HG03175 (cell line): ENCODE measurements around the gene EPN3.
A peak's percentile ranks its signal among the peaks of the same experiment; 100 is the strongest.

Experiments
- ATAC-seq: cut with Tn5 transposase; IDR thresholded peaks from one replicate; pipeline ENCODE4 v1.9.1; 2021; ENCODE audit warnings: mild to moderate bottlenecking, moderate library complexity; ENCODE audit not compliant: unreplicated experiment

EPN3 gene

GRCh38 chr17:50508573-50509460 lies 23.7 kb upstream of the EPN3 start:
- ATAC-seq, result no peak

DNA sequence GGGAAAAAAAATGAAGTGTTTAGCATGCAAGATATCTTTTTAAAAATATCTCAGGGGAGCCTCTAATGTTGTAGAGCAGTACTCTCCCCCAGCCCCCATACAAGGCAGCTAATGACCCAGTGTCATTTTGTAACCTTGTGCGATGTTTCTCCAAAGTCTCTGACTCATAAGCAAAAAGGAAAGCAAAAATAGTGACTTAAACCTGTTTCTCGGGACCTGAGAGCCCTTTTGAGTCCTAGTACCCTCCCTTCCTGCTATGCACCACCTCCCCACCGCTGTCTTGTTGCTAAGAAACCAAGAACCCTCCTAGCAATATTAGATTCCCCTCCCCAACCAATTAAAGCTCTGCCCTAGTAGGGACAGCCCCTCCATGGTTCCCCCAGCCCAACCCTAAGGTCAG lies 21.5 kb upstream of the EPN3 start:
- peak; percentile 89 for ATAC-seq

- no peak for ATAC-seq
Observed at GRCh38 chr17:50513495-50513894, 19.0 kb upstream of the EPN3 start.

GRCh38 chr17:50514388-50514787 lies 18.1 kb upstream of the EPN3 start:
- ATAC-seq, result no peak

- no peak for ATAC-seq
Observed at GRCh38 chr17:50514936-50515702, 17.4 kb upstream of the EPN3 start.

- no peak for ATAC-seq
Observed at GRCh38 chr17:50517011-50517410, 15.5 kb upstream of the EPN3 start.

- no peak for ATAC-seq
Observed at GRCh38 chr17:50517504-50518383, 14.8 kb upstream of the EPN3 start.

DNA sequence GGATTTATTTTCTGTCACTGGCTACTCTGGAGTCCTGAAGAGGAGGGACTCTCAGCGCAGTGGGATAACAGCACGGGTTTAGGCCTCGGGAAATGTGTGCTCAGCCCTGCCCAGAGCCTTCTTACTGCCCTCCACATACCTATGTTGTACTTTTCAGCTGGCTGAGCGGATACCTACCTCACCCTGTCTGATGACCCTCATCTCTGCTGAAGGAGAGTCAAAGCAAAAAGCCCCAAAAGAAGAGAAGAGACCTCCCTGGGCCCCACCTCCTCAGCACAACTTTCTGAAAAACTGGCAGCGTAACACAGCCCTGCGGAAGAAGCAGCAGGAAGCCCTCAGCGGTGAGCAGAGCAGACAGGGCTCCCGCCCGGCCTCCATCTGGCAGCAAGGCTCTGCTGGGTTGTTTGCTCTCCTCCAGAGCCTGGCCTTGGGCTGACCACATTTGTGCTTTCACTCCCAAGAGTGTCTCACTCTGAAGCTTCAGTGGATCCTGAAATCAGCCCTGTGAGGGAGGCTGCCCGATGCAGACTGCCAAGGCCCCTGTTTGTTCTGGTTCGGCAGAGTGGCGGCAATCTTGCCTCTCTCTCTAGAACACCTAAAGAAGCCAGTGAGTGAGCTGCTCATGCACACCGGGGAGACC lies 14.0 kb upstream of the EPN3 start:
- no peak for ATAC-seq

DNA sequence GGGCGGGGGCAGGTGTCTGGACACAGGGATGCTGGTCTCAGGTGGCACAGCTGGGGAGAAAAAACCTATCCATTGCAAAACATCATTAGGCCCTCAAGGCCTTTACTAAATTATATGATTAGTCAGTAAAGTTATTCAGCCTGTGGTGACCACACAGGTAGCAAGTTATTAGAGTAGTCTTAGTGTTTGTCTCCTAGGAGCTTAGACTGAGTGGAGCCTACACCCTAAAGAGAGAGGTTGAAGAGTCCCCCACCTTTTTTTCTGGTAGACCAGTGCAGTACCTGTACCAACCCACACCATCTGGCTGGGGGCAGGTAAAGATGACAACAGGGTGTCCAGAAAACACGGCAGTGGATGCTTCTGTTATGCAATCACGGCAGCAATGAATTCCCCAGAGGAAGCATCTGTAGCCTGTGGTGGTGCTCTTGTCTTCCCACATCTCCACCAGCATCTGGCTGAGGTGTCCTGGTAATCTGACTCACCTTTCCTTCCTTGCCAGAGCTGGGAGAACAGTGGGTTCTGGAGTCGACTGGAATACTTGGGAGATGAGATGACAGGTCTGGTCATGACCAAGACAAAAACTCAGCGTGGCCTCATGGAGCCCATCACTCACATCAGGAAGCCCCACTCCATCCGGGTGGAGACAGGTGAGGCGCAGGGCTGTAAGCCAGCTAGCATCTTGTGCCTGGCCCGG lies 13.2 kb upstream of the EPN3 start:
- ATAC-seq, result no peak

GRCh38 chr17:50520483-50520882 lies 12.1 kb upstream of the EPN3 start:
- no peak for ATAC-seq

DNA sequence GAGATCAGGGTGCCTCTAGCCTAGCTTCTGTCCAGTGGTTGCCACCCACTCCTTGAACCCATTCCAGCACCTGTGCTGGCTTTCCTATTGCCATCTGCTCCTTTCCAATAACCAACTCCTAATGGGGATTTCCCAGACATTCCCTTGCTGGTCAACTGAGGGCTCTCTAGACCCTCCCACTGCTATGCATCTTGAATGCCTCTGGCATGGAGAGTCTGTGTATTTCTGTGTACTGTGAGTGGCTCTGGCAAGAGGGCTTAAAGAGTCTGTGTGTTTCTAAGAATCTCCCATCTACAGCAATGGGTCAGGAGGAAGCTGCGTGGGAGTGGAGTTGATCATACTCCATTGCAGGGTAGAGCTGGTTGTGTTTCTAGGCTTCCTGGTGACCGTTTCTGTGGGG lies 11.0 kb upstream of the EPN3 start:
- no peak for ATAC-seq

DNA sequence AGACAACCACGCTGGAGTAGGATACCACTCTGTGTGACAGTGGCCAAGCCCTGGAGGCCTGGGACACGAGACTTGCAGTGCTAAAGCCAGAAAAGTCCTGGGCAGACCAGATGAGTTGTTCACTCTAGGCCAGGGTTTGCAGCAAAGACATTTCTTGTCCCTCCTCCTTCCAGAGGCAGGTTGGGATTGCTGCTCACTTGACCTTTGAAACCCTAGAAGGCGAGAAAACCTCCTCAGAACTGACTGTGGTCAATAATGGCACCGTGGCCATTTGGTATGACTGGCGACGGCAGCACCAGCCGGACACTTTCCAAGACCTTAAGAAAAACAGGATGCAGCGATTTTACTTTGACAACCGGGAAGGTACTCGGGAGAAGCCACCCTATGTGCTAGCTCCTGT lies 9.8 kb upstream of the EPN3 start:
- ATAC-seq, result no peak

GRCh38 chr17:50523208-50523607 lies 9.3 kb upstream of the EPN3 start:
- no peak for ATAC-seq

- ATAC-seq, result no peak
Observed at GRCh38 chr17:50524838-50525237, 7.7 kb upstream of the EPN3 start.

DNA sequence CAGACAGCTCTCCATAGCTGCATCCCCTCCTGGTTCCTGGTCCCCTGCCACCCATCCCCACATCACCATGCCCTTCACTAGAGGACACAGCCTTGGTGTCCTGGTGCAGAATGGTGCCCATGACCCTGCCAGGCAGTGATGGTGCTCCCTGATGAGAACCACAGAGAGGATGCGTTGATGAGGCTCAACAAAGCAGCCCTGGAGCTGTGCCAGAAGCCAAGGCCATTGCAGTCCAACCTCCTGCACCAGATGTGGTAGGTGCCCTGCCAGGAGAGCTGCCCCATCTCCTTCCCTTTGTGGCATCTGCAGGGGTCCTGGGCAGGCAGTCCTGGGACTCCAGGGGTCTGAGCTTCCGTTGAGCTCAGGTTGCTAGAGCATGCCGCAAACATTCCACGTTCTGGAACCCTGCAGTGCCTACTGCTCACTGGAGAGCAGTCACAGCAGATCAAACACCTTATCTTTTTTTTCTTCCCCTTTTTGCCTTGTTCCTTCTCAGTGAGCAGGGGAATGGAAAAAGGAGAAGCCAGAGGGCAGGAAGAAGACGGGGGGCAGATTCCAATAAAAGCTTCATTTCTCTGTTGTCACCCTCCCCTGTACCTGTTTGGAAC lies 5.3 kb upstream of the EPN3 start:
- ATAC-seq, result no peak

GRCh38 chr17:50527949-50528474 lies 4.5 kb upstream of the EPN3 start:
- ATAC-seq, result no peak

GRCh38 chr17:50529849-50530248 lies 2.7 kb upstream of the EPN3 start:
- no peak for ATAC-seq

DNA sequence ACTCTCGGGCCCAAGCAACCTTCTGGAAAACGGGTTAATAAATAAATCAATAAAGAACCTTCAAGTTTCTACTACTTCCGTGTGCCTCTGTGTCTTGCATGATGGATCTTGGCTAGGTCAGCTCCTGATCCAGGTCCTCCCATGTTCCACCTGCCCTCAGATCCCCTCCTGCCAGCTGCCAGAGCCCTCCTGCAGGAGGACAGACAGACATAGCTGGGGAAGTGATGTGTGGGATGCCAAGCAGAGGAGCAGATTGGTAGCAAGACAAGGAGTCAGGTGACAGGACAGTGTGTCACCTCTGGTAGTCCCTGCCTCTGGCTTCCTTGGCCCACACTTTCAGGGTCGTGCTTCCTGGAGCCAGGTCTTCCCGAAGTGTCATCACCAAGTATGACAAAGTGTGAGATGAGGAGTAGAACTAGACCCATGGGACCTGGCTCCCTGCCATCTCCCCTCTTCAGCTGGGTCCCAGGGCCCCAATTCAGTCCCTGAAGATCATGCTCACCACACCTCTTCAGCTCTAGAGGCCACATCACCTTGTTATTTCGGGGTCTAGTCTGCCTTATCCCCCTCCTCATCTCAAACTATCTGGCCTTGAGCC lies 1.0 kb upstream of the EPN3 start:
- ATAC-seq, result no peak

GRCh38 chr17:50533185-50533584 lies 650 bp downstream of the EPN3 start:
- ATAC-seq, result no peak
